Gastroesophageal sphincter (tissue), 4 donors: ENCODE data around the gene ATP9B. TPM values are rescaled to one million over a fixed set of nuclear protein-coding genes. Genes with fewer than 3 reads are reported as not detected.

Experiments used
- ATAC-seq: fragments of 150-250 bp; one replicate; pipeline ENCODE4 v1.9.1; 2016; ENCODE audit warnings: mild to moderate bottlenecking, moderate library complexity
- H3K27ac ChIP-seq, 4 donors: fragments of 200-600 bp; sonication (generic) in 3 of 4; 1 replicate in 3 of 4; 2 replicates in 1 of 4; pipeline ENCODE4 v1.5.1; 2016 to 2019
- H3K27me3 ChIP-seq: fragments of 200-600 bp; sonication (generic); one replicate; pipeline ENCODE4 v1.5.1; 2019
- H3K36me3 ChIP-seq, 2 donors: fragments of 200-600 bp; sonication (generic); one replicate each; pipeline ENCODE4 v1.5.1; 2019; ENCODE audit warnings: control low read depth in 1 of 2
- H3K4me1 ChIP-seq, 3 donors: fragments of 200-600 bp; sonication (generic); 1 replicate in 2 of 3; 2 replicates in 1 of 3; pipeline ENCODE4 v1.5.1; 2016 to 2019; ENCODE audit warnings: control low read depth in 2 of 3
- H3K4me3 ChIP-seq, 2 donors: fragments of 200-600 bp; sonication (generic); one replicate each; pipeline ENCODE4 v1.5.1; 2019; ENCODE audit warnings: mild to moderate bottlenecking in 1 of 2, moderate library complexity in 1 of 2
- H3K9me3 ChIP-seq, 3 donors: fragments of 200-600 bp; sonication (generic); one replicate each; pipeline ENCODE4 v1.5.1; 2017 to 2019; ENCODE audit warnings: control low read depth in 2 of 3
- CTCF ChIP-seq, 4 experiments: fragments of 200-600 bp in 2 of 4; fragments of 450-650 bp in 2 of 4; sonication (generic) in 1 of 4; IDR thresholded peaks; one replicate each; pipeline ENCODE4 v1.5.1; 2017 to 2019; ENCODE audit warnings: antibody characterized with exemption in 4 of 4, mild to moderate bottlenecking in 2 of 4, moderate library complexity in 2 of 4
- EP300 ChIP-seq: sonication (generic); formaldehyde crosslinking; IDR thresholded peaks from one replicate; pipeline ENCODE4 v1.6.1; 2017; ENCODE audit warnings: antibody characterized with exemption, mild to moderate bottlenecking
- POLR2A ChIP-seq, 2 donors: fragments of 450-650 bp; IDR thresholded peaks; one replicate each; pipeline ENCODE4 v1.6.1; 2017; ENCODE audit warnings: antibody characterized with exemption in 2 of 2, mild to moderate bottlenecking in 2 of 2, moderate library complexity in 1 of 2
- POLR2AphosphoS5 ChIP-seq: sonication (generic); formaldehyde crosslinking; IDR thresholded peaks from one replicate; pipeline ENCODE4 v1.6.1; 2017; ENCODE audit warnings: antibody characterized with exemption
- WGBS, 2 donors: methylation state at CpG; one replicate each; pipeline ENCODE4 v1.1.5; 2018; ENCODE audit warnings: low coverage in 1 of 2; 5-methylcytosine and 5-hydroxymethylcytosine counted together
- total RNA-seq, 4 donors: library from RNA; depleted of rRNA; stranded (reverse); fragments of >200 nt; gene quantifications; one replicate each; pipeline ENCODE4 v1.1.0, GENCODE V29; 2016

Gene ATP9B
- total RNA-seq, 4 donors from 2014 or later: 16.6 to 48.7 (median 33.7) TPM

GRCh38 chr18:79104137-79104536 lies 34.9 kb downstream of the ATP9B start:
- no peak for ATAC-seq
- Histone ChIP-seq H3K9me3 (no peaks in the 10 kb centered on the region), H3K4me3 (no peak overlapping the region), H3K27ac (no peak overlapping the region), H3K27me3 (no peaks in the 10 kb centered on the region), H3K36me3 (peaks cover 0 to 10% of the 10 kb centered on the region in 2 donors), H3K4me1 (peaks cover 0 to 14% (median 0%) of the 10 kb centered on the region in 3 donors)
- no peak for TF ChIP-seq POLR2AphosphoS5
- TF ChIP-seq POLR2A (IDR thresholded peaks at IDR 0.05): no peak
- TF ChIP-seq EP300: no peak
- TF ChIP-seq CTCF (IDR thresholded peaks at IDR 0.05): no peak
- WGBS, 2 donors: 86 to 93% methylated on average over 2 of the region's 2 CpGs

- Histone ChIP-seq H3K27me3 (no peaks in the 10 kb centered on the region), H3K9me3 (no peaks in the 10 kb centered on the region), H3K4me3 (no peak overlapping the region), H3K27ac (no peak overlapping the region), H3K4me1 (peaks cover 0 to 14% (median 0%) of the 10 kb centered on the region in 3 donors), H3K36me3 (peaks cover 0 to 7% of the 10 kb centered on the region in 2 donors)
- TF ChIP-seq EP300 (no peak), CTCF (IDR thresholded peaks at IDR 0.05) (no peak), POLR2AphosphoS5 (no peak), POLR2A (IDR thresholded peaks at IDR 0.05) (no peak)
- no peak for ATAC-seq
- 89 to 90% methylated on average over 6 of the region's 6 CpGs for WGBS, 2 donors
Observed at GRCh38 chr18:79105455-79105854, 36.3 kb downstream of the ATP9B start.

- TF ChIP-seq POLR2AphosphoS5: no peak
- TF ChIP-seq EP300: no peak
- TF ChIP-seq CTCF (IDR thresholded peaks at IDR 0.05): no peak
- no peak for TF ChIP-seq POLR2A (IDR thresholded peaks at IDR 0.05)
- Histone ChIP-seq H3K27me3 (no peaks in the 10 kb centered on the region), H3K4me1 (peaks cover 0 to 14% (median 0%) of the 10 kb centered on the region in 3 donors), H3K4me3 (no peak overlapping the region), H3K36me3 (peaks cover 0 to under 1% of the 10 kb centered on the region in 2 donors), H3K27ac (no peak overlapping the region), H3K9me3 (no peaks in the 10 kb centered on the region)
- WGBS, 2 donors: 86 to 87% methylated on average over 5 of the region's 5 CpGs
- no peak for ATAC-seq
Observed at GRCh38 chr18:79106084-79106483, 36.9 kb downstream of the ATP9B start.

- TF ChIP-seq POLR2A (IDR thresholded peaks at IDR 0.05) (no peak), EP300 (no peak), POLR2AphosphoS5 (no peak), CTCF (IDR thresholded peaks at IDR 0.05) (no peak)
Observed at GRCh38 chr18:79107886-79108285, 38.7 kb downstream of the ATP9B start.

GRCh38 chr18:79108549-79109215 lies 39.5 kb downstream of the ATP9B start:
- no peak for ATAC-seq
- 31 to 63% methylated on average over 4 to 6 of the region's 7 CpGs for WGBS, 2 donors
- H3K4me1 ChIP-seq: peaks cover 0 to 14% (median 0%) of the 10 kb centered on the region in 3 donors
- H3K9me3 ChIP-seq: no peaks in the 10 kb centered on the region
- TF ChIP-seq EP300 (no peak), POLR2AphosphoS5 (no peak), POLR2A (IDR thresholded peaks at IDR 0.05) (no peak)
- H3K36me3 ChIP-seq: peaks cover 0 to 5% of the 10 kb centered on the region in 2 donors
- H3K4me3 ChIP-seq: no peak overlapping the region
- H3K27me3 ChIP-seq: no peaks in the 10 kb centered on the region
- no peak overlapping the region for H3K27ac ChIP-seq

More at GRCh38 chr18:79107886-79108285, 38.7 kb downstream of the ATP9B start:
- no peak for ATAC-seq
- H3K27me3 ChIP-seq: no peaks in the 10 kb centered on the region
- peaks cover 0 to 14% (median 0%) of the 10 kb centered on the region in 3 donors for H3K4me1 ChIP-seq
- no peaks in the 10 kb centered on the region for H3K36me3 ChIP-seq
- H3K4me3 ChIP-seq: no peak overlapping the region
- 74 to 77% methylated on average over 3 to 4 of the region's 4 CpGs for whole genome bisulfite sequencing, 2 donors
- H3K27ac ChIP-seq: no peak overlapping the region
- no peaks in the 10 kb centered on the region for H3K9me3 ChIP-seq
